Fibroblast of the aortic adventitia (primary cell): ENCODE measurements around the gene TMEM220. TPM values are rescaled to one million over a fixed set of nuclear protein-coding genes. Genes with fewer than 3 reads are reported as not detected.
"Not testable (repeated sequence)": the region's sequence is repeated elsewhere in the genome, so short reads cannot be mapped to it uniquely, and the experiment has no call there.

Source experiments
- DNase-seq: peaks from one replicate; pipeline ENCODE4 v3.0.0-alpha.2; 2010; ENCODE audit warnings: low read depth
- H3K4me3 ChIP-seq: 2 replicates; pipeline ENCODE4 v1.5.1; 2011; ENCODE audit warnings: low read depth, mild to moderate bottlenecking, control low read depth, low read length, moderate library complexity
- total RNA-seq: library from RNA; depleted of rRNA; stranded (reverse); fragments of >200 nt; gene quantifications from 2 replicates; pipeline ENCODE4 v1.2.3, GENCODE V29; 2012; ENCODE audit warnings: low replicate concordance
- TF ChIP-seq, protein P1 (sequence below): IDR thresholded peaks from 2 replicates; pipeline ENCODE4 v1.5.1; 2011; ENCODE audit warnings: mild to moderate bottlenecking, low read length, control low read depth, inconsistent platforms; ENCODE audit not compliant: insufficient read depth

Gene TMEM220
- total RNA-seq, 1 donor: 6.2 TPM

DNA sequence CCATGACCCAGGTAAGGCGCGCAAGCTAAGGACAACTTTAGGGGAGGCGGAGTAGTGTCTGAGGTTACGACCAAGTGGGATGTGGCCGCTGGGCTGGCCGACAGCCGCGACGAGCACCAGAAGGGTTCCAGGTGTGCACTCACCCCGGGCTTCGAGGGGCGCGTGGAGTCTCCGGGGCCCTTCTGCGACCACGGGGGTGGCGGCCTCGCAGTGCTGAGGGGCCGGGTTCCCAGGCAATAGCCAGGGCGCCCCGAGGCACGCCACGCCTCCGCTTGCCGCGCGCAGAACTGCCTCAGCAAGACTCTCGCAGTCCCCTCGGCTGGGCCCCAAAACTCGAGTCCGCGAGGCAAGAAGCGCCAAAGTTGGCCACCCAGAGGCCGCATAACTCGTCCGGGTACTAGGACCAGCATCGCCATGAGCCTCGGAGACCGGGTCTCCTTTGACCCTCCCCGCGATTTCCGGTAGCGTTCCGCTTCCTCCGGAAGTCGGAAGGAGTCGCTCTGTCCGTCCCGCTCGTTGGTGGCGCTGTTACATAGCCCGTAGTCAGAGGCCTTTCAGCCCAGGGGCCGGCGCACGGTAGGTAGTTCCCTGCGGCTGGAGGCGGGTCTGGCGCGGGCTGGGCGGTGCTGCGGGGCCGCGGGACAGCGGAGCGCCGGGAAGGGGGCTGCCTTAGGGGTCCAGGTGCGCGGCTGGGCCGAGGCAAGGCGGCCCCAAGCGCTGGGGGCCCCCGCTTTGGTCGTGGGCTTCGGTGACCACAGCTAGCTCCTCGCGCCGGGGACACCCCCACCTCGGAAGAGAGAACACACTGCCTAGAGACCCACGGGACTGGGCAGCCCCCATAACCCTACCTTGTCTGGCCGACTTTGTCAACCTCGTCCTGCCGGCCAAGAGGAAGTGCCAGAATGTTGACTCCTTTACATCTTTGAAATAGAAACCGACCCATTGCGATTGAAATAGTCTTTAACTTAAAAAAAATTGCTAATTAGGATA is 32.4 kb downstream of the TMEM220 start, which contains the start of the genes ADPRM and SCO1:
TSS of gene ADPRM (plus strand) at position 503 of the 990 bp plus-strand sequence. CDS start 7,333 bp downstream, outside the sequence.
TSS of gene SCO1 (minus strand) at position 442 of the 990 bp plus-strand sequence. CDS start at position 416, 26 bp downstream.
- peak; percentile 92 for DNase-seq
- TF ChIP-seq, protein P1, sequence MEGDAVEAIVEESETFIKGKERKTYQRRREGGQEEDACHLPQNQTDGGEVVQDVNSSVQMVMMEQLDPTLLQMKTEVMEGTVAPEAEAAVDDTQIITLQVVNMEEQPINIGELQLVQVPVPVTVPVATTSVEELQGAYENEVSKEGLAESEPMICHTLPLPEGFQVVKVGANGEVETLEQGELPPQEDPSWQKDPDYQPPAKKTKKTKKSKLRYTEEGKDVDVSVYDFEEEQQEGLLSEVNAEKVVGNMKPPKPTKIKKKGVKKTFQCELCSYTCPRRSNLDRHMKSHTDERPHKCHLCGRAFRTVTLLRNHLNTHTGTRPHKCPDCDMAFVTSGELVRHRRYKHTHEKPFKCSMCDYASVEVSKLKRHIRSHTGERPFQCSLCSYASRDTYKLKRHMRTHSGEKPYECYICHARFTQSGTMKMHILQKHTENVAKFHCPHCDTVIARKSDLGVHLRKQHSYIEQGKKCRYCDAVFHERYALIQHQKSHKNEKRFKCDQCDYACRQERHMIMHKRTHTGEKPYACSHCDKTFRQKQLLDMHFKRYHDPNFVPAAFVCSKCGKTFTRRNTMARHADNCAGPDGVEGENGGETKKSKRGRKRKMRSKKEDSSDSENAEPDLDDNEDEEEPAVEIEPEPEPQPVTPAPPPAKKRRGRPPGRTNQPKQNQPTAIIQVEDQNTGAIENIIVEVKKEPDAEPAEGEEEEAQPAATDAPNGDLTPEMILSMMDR: peak; percentile 46
- peak within 1 kb of the TSS; percentile 93 for H3K4me3 ChIP-seq

DNA sequence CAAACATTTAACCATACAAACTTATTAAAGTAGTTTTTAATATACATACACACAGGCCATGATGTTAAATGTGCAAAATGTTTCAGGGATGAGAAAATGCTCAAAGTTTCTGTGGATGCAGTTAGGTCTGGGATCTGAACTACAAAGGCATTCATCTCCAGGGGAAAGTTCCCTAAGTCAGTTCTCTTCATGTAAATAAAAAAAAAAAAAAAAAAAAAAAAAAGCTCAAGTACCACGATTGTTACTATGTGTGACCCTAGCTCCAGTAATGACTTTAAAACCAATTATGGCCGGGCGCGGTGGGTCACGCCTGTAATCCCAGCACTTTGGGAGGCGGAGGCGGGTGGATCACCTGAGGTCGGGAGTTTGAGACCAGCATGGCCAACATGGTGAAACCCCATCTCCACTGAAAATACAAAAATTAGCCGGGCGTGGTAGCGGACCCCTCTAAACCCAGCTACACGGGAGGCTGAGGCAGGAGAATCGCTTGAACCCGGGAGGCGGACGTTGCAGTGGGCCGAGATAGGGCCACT is 33.9 kb downstream of the TMEM220 start:
- DNase-seq: not testable (repeated sequence)
- peak overlapping the region; percentile 93 for H3K4me3 ChIP-seq

DNA sequence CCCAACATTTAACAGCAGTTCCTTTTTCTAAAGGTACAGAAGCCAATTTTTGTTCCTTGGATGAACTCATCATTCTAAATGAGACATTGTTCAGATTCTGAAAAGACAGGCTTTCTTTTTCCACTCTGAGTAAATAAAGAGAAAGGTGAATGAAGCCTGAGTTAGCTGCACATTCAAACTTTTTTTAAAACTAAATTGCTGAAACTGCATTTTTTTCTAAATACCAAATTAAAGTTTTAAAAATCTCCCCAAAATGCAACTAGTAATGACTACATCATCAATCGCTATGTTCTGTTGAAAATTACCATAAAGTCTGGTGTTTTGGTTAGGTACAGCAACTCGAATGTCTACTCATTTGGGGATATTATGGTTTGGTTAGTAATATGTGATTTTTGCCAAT is 42.3 kb downstream of the TMEM220 start:
- DNase-seq: no peak
- no peak overlapping the region for H3K4me3 ChIP-seq
- TF ChIP-seq, protein P1: no peak

DNA sequence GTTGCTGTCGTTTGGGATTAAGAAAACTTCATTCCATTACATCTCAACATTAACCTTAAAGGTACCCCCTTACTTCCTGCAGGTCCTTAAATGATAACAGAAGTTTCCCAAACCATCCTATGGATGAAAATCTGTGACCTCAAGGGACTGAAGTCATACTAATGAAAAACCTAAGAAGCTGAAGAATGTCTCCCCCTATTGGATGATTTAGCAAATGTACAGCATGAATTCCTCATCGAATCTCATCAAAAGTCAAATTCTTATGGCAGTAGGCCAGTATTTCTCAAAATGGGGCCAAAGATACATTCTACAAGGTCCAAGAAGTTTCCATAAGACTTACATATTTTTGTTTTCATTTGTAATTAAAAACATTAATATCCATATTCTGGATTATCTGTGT is 46.0 kb downstream of the TMEM220 start:
- H3K4me3 ChIP-seq: no peak overlapping the region
- TF ChIP-seq, protein P1: peak; percentile 63
- peak; percentile 75 for DNase-seq

DNA sequence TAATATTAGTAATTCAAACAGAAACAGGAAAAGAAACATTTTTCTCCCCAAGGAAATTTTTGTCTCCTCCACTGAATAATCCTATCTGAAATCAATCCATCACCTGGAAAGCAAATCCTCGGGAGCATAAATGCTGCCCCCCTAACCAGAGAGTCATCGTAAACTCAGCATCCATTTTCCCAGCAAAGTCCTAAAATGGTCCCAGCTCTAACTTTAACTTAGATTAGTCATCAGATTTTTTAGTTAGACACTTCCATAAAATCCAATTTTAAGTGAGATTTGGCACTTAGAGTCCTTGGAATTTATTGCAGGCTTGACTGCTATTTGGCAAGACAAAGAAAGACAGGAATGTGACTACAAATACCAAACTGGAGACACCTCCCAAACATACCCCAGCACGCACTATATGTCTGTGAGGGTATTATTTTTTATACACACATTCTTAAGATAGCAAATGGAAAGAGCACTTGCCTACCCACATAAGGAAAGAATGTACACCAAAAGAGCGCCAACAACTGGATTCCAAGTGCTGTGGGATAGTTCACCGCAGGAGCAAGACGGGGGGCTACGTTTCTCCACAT is 47.9 kb downstream of the TMEM220 start:
- H3K4me3 ChIP-seq: no peak overlapping the region
- peak; percentile 95 for DNase-seq
- TF ChIP-seq, protein P1: no peak

DNA sequence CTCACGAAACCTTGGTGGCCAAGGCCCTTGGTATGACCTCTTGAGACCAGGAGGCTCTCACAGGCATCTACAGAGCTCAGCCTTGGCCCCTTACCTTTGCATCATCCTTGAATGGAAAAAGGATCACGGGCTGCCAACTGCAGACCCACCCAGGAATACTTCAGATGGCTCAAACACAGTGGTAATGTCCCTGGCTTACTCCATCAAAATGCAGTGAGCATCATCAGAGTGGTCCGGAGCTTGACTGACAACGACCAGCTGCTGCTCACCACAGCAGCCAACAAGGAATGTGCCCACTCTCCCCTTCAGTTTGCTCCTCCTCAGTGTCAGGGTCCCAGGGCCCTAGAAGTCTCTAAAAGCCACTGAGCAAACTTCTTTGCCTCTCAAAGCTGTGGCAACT is 55.1 kb downstream of the TMEM220 start:
- no peak overlapping the region for H3K4me3 ChIP-seq
- no peak for DNase-seq
- TF ChIP-seq, protein P1: no peak

DNA sequence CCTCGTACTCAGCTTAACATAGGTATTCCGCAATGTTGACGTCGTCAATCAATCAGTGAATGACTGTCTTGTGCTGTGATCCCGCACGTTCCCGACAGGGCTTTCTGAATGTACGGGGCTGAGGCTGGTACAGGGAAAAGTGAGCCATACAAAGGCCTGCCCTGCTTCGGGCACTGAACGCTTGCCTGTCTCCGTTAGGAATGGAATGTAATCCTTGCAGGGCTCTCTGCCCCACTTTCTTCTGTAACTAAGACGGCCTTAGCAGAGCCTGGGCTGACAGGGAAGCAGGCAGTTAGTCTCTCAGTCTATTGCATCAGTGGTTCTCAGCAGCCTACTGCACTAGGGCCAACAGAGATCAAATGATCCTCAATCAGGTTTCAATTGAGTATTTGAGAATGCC is 56.5 kb downstream of the TMEM220 start:
- DNase-seq: no peak
- no peak overlapping the region for H3K4me3 ChIP-seq
- TF ChIP-seq, protein P1: no peak
